K562 (cell line): ENCODE results near the gene ANTKMT. TPM values are rescaled to one million over a fixed set of nuclear protein-coding genes. Genes with fewer than 3 reads are reported as not detected.

Source experiments
- BCOR ChIP-seq: fragments of 450-650 bp; IDR thresholded peaks from 2 replicates; pipeline ENCODE4 v1.6.1; 2016
- CREBBP ChIP-seq: IDR thresholded peaks from one replicate; pipeline ENCODE4 v1.6.1; 2012; ENCODE audit warnings: low read depth, mild to moderate bottlenecking, control low read depth, inconsistent platforms, low read length
- FOXA3 ChIP-seq, 2 experiments: fragments of 450-650 bp in 1 of 2; sonication (generic) in 1 of 2; formaldehyde crosslinking; IDR thresholded peaks in 1 of 2; conservative IDR thresholded peaks in 1 of 2; 2 replicates each; pipeline versions ENCODE4 v1.4.0 to v1.8.0; 2020 to 2022; ENCODE audit warnings: mild to moderate bottlenecking in 2 of 2, missing genetic modification reagents in 1 of 2
- FOXJ3 ChIP-seq: sonication (generic); formaldehyde crosslinking; IDR thresholded peaks from 2 replicates; pipeline ENCODE4 v1.4.0; 2020; ENCODE audit warnings: mild to moderate bottlenecking, missing genetic modification reagents
- MIER1 ChIP-seq: fragments of 450-650 bp; IDR thresholded peaks from 2 replicates; pipeline ENCODE4 v1.6.1; 2016; ENCODE audit warnings: antibody characterized with exemption, mild to moderate bottlenecking, low read depth
- SIRT6 ChIP-seq: IDR thresholded peaks from one replicate; pipeline ENCODE4 v1.6.1; 2012; ENCODE audit warnings: low read depth, mild to moderate bottlenecking, control low read depth, inconsistent platforms, low read length, moderate library complexity
- STAT5B ChIP-seq: fragments of 250-450 bp; sonication (Bioruptor Pico); IDR thresholded peaks from 2 replicates; pipeline ENCODE4 v1.8.0; 2021; ENCODE audit warnings: mild to moderate bottlenecking, inconsistent platforms
- SUPT5H ChIP-seq: fragments of 450-650 bp; IDR thresholded peaks from 2 replicates; pipeline ENCODE4 v1.6.1; 2016
- ZC3H11A ChIP-seq: IDR thresholded peaks from 2 replicates; pipeline ENCODE4 v1.6.1; 2012; ENCODE audit warnings: low read depth, low read length, improper control_type of control experiment
- ZKSCAN8 ChIP-seq: fragments of 200-800 bp; sonication (Bioruptor generic); IDR thresholded peaks from 2 replicates; pipeline ENCODE4 v1.6.1; 2016; ENCODE audit warnings: missing genetic modification characterization, missing compliant biosample characterization
- polyA plus RNA-seq, 8 experiments: library from polyadenylated mRNA; depleted of rRNA in 4 of 8; stranded (reverse) in 5 of 8; unstranded in 3 of 8; fragments of >200 nt; fragmentation: Nextera tagmentation in 2 of 8; fragmentation: Illumina TruSeq in 1 of 8; extraction: Ambion mirVana in 2 of 8; extraction: Trizol in 1 of 8; gene quantifications; 2 replicates each; pipeline versions ENCODE4 v1.2.1 to v1.2.3, GENCODE V29; 2011 to 2014; ENCODE audit warnings: inconsistent platforms in 1 of 8, missing spikeins in 1 of 8
- total RNA-seq, 7 experiments: library from RNA; depleted of rRNA in 6 of 7; stranded (reverse); fragments of >200 nt in 6 of 7; fragmentation: Illumina TruSeq in 2 of 7; extraction: Trizol in 2 of 7; gene quantifications; 2 replicates each; pipeline versions ENCODE4 v1.2.1 to v1.2.3, GENCODE V29; 2011 to 2021; ENCODE audit warnings: low replicate concordance in 1 of 7
- TF ChIP-seq, protein P1 (sequence below), 2 experiments: fragments of 450-650 bp; formaldehyde crosslinking in 1 of 2; IDR thresholded peaks; 2 replicates each; pipeline versions ENCODE4 v1.4.0 to v1.6.1; 2014 to 2020; ENCODE audit warnings: mild to moderate bottlenecking in 2 of 2, borderline replicate concordance in 1 of 2, low read depth in 1 of 2
- TF ChIP-seq, protein P2 (sequence below): fragments of 200-400 bp; formaldehyde crosslinking; IDR thresholded peaks from 2 replicates; pipeline ENCODE4 v1.6.1; 2017; ENCODE audit warnings: mild to moderate bottlenecking, low read depth, low read length, moderate library complexity
- TF ChIP-seq, protein P3 (sequence below): sonication (generic); formaldehyde crosslinking; IDR thresholded peaks from 2 replicates; pipeline ENCODE4 v1.9.0; 2022; ENCODE audit warnings: mild to moderate bottlenecking, missing genetic modification reagents

Gene ANTKMT
- total and polyA plus RNA-seq, 9 of the 15 experiments (the other 6 are each of a cell fraction or from before 2014, with no cell fraction given), result 0.58 to 217 (median 19.1) TPM

DNA sequence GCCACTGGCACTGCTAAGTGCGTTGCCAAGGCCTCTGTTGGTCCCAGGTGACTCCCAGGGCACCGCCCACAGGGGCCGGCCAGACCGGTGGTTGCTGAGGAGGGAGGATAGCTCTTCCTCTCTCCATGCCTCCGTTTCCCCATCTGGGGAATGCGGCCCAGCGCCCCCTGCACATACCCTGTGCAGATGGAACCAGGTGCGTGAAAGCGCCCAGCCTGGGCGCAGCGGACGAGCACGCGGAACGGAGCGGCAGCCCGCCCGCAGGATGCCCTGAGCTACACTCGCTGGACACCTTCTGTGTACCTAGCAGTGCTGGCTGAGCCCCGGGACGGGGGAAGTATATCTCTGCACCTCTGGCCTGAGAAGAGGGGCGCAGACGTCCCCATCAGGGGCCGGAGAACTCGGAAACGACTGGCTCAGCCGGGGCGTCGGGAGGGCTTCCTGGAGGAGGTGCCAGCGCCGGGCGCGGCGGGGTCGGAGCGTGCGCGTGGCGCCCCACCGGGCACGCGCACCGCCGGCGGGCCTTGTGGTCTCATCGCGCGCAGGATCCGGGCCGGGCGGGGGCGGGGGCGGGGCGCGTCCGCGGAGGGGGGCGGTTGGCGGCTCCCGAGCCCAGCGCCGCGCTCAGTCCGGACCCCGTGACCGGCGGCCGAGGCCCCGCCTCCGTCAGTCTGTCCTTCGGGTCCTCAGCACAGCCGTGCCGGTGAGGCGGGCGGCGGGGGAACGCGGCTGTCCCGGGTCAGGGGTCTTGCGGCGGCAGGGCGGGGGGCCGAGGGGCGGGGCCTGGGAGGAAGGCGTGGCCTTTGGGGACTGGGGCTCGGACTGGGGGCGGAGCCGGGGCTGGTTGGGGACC, 5.7 kb downstream of the ANTKMT start, which contains the start of the genes CCDC78 and HAGHL (continued):
- TF ChIP-seq, protein P1, sequence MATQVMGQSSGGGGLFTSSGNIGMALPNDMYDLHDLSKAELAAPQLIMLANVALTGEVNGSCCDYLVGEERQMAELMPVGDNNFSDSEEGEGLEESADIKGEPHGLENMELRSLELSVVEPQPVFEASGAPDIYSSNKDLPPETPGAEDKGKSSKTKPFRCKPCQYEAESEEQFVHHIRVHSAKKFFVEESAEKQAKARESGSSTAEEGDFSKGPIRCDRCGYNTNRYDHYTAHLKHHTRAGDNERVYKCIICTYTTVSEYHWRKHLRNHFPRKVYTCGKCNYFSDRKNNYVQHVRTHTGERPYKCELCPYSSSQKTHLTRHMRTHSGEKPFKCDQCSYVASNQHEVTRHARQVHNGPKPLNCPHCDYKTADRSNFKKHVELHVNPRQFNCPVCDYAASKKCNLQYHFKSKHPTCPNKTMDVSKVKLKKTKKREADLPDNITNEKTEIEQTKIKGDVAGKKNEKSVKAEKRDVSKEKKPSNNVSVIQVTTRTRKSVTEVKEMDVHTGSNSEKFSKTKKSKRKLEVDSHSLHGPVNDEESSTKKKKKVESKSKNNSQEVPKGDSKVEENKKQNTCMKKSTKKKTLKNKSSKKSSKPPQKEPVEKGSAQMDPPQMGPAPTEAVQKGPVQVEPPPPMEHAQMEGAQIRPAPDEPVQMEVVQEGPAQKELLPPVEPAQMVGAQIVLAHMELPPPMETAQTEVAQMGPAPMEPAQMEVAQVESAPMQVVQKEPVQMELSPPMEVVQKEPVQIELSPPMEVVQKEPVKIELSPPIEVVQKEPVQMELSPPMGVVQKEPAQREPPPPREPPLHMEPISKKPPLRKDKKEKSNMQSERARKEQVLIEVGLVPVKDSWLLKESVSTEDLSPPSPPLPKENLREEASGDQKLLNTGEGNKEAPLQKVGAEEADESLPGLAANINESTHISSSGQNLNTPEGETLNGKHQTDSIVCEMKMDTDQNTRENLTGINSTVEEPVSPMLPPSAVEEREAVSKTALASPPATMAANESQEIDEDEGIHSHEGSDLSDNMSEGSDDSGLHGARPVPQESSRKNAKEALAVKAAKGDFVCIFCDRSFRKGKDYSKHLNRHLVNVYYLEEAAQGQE (IDR thresholded peaks at IDR 0.05; ENCODE audit: borderline replicate concordance), result no peak
- TF ChIP-seq, protein P1 (CRISPR knock-in tag; IDR thresholded peaks at IDR 0.05; ENCODE audit: low read depth), result no peak
- TF ChIP-seq, protein P2, sequence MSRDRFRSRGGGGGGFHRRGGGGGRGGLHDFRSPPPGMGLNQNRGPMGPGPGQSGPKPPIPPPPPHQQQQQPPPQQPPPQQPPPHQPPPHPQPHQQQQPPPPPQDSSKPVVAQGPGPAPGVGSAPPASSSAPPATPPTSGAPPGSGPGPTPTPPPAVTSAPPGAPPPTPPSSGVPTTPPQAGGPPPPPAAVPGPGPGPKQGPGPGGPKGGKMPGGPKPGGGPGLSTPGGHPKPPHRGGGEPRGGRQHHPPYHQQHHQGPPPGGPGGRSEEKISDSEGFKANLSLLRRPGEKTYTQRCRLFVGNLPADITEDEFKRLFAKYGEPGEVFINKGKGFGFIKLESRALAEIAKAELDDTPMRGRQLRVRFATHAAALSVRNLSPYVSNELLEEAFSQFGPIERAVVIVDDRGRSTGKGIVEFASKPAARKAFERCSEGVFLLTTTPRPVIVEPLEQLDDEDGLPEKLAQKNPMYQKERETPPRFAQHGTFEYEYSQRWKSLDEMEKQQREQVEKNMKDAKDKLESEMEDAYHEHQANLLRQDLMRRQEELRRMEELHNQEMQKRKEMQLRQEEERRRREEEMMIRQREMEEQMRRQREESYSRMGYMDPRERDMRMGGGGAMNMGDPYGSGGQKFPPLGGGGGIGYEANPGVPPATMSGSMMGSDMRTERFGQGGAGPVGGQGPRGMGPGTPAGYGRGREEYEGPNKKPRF, result no peak
- TF ChIP-seq BCOR (peak; percentile 70; the same call in 1 of the 2 replicates), MIER1 (no peak), STAT5B (CRISPR knock-in tag) (no peak), ZKSCAN8 (CRISPR knock-in tag) (no peak), ZC3H11A (no peak), FOXJ3 (CRISPR knock-in tag) (no peak), SUPT5H (peak; percentile 4; the same call in 1 of the 2 replicates), CREBBP (no peak), SIRT6 (no peak), FOXA3 (CRISPR knock-in tag; conservative IDR thresholded peaks at IDR 0.05 in 1 of 2, IDR thresholded peaks at IDR 0.05 in 1 of 2) (no peak)
- TF ChIP-seq, protein P3, sequence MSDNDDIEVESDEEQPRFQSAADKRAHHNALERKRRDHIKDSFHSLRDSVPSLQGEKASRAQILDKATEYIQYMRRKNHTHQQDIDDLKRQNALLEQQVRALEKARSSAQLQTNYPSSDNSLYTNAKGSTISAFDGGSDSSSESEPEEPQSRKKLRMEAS, result peak; percentile 34; the same call in 1 of the 2 replicates
